NAMALWA (cell line): ENCODE results near the gene VAPA.

ENCODE experiments used
- DNase-seq: peaks from one replicate; pipeline ENCODE4 v3.0.0-alpha.2; 2015; ENCODE audit warnings: low spot score

VAPA gene, protein sequence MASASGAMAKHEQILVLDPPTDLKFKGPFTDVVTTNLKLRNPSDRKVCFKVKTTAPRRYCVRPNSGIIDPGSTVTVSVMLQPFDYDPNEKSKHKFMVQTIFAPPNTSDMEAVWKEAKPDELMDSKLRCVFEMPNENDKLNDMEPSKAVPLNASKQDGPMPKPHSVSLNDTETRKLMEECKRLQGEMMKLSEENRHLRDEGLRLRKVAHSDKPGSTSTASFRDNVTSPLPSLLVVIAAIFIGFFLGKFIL

DNA sequence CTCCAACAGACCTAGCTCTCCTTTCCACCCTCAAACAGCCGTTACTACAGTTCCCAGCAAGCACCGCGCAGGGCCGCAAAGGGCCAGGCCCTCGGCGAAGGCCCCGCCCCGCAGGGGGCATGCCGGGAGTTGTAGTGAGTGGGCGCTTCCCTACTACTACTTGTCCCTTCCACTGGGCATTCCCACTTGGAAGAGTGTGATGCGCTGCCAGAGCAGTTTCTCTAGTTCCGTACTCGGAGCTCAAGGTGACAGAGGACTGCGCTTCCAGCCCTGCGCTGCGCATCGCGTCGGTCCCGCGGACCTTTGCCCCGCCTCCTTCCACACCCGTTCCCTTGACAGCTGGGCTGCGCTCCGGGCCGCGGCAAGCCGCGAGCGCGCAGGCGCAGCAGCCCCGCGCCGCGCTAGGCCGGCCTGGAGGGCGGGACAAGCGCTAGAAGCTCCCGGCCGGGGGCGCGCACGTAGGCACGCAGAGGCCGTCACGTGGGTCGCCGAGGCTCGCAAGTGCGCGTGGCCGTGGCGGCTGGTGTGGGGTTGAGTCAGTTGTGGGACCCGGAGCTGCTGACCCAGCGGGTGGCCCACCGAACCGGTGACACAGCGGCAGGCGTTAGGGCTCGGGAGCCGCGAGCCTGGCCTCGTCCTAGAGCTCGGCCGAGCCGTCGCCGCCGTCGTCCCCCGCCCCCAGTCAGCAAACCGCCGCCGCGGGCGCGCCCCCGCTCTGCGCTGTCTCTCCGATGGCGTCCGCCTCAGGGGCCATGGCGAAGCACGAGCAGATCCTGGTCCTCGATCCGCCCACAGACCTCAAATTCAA lies at the start of gene VAPA:
VAPA (plus strand) TSS at position 491 of the 808 bp plus-strand sequence; CDS start at position 732, 241 bp downstream.
- DNase-seq: peak; percentile 96

DNA sequence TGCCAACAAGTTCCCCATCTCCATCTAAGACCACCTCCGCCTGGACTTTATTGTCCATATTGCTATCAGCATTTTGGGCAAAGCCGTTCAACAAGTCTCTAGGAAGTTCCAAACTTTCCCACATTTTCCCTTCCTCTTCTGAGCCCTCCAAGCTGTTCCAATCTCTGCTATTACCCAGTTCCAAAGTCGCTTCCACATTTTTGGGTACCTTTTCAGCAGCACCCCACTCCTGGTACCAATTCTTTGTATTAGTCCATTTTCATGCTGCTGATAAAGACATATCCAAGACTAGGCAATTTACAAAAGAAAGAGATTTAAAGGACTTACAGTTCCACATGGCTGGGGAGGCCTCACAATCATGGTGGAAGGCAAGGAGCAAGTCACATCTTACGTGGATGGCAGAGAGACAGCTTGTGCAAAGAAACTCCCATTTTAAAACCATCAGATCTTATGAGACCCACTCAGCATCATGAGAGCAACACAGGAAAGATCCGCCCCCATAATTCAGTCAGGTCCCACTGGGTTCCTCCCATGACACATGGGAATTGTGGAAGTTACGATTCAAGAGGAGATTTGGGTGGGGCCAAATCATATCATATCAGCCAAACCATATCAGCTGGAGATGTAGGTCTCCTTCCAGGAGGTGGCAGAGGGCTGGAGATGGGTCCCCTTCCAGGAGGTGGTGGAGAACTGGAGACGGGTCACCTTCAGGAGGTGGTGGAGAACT lies 47.9 kb upstream of the VAPA start:
- DNase-seq: no peak

GRCh38 chr18:9866627-9867026 lies 47.2 kb upstream of the VAPA start:
- no peak for DNase-seq

DNA sequence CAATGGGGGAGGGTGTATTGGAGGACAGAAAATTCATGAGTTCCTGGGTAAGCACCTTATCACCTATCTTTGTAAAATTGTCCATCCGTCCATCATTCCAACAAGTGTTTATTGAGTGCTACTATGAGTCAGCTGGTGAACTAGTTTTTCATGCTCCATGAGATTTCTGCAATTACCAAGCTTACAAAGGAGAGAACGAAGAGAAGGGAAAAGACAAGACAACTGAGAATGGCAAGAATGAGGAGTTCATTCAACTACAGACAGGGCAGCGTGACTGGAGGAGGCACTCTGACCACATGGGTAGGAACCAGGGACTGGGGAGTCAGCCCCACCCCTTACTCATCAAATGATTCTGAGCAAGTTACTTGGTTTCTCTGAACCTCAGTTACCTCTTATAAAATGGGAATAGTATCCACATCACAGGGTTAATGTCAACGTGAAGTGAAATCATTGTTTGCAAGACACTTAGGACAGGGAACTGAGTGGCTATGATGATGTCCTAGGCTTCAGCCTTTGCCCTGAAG lies 46.7 kb upstream of the VAPA start:
- no peak for DNase-seq

- DNase-seq: no peak
Observed at GRCh38 chr18:9868857-9869714, 44.7 kb upstream of the VAPA start.

DNA sequence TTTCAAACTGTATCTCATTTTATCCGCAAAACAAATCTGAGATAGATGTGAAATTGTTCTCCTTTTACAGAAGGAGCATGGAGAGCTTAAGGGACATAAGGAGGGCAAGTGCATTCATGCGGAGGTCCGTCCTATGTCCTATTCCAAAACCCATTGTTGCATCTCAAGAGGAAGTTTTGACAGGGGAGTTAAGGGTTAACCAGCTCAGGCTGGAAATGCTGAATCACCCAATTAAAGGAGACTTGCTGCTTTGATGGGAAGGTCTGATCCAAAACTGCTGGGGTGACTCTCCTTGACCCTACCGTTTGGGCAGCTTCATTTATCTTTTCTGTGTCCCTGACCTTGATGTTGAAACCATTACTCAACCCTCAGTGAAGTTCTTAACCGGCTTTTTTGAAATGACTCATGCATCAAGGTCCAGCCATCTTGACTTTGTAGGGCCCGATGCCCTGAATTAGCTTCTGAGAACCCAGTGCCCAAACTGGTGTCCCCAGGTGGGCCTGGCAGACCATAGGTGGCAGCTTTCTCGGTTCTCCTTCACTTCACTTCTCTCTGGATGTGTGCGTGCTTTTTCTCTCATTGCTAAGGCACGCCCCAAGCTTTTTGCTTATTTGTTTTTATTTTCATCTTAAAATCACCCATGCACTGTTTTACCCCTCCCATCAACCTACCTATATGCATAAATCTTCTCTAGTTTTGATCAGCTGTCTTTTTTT lies 43.9 kb upstream of the VAPA start:
- no peak for DNase-seq

DNA sequence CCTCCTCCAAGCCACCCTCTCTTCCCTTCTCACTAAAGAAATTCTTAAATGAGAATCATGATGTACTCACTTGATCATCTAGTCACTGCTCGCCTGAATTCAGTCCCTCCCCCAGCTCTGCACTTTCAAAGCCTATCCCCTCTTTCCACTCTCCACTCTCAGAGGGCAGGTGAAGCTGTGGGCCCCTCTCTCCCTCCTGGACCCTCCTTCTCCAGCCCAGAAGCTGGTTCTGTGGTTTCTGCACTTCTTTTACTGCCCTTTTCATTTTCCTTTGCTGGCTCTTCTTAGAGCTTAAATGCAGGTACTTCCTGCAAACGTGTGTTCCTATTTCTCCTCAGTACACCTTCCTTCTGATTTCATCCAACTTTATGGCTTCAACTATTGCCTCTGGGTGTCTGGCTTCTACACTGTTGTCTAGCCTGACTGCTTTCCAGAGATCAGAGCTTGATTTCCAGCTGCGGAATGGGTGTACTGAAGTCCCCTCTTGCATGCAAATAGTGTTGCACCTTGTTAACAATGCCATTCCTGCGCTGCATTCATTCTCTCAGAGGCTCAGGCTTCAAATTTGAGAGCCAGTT lies 43.3 kb upstream of the VAPA start:
- no peak for DNase-seq

GRCh38 chr18:9871244-9871746 lies 42.5 kb upstream of the VAPA start:
- no peak for DNase-seq

GRCh38 chr18:9872823-9873222 lies 41.0 kb upstream of the VAPA start:
- DNase-seq: no peak

GRCh38 chr18:9874728-9875127 lies 39.1 kb upstream of the VAPA start:
- DNase-seq: no peak

- DNase-seq: no peak
Observed at GRCh38 chr18:9876212-9876866, 37.5 kb upstream of the VAPA start.

DNA sequence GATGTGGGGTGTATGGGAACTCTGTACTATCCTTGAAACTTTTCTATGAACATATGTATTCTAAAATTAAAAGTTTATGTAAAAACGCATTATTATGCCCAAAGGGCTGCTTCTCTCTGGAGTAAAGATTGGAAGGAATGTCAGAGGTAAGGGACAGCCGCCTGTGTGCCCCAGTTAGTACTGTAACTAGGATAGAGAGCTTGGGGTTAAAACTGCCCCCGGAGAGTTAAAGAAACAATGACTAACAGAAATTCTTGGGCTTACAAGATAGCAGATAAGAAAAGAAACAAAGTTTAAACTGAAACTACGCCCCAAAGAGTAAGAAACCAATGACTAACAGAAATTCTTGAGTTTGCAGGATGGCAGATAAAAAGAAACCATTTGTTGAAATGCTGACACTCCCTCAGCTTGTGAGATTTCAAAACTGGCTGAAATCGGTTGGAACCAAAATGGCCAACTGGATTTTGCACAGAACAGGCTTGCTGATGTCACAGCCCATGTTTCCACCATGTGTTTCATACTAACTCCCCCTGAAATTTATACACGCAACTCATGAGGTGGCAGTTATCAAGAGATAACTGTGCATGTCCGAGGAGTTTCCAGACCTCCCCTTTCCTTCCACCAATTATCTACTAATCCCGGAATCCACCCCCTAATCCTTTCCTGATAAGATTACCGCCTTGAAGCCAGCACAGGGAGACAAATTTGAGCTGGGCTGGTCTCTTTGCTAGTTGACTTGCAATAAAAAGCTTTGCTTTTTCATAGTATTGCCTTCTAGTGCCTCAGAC lies 36.8 kb upstream of the VAPA start:
- no peak for DNase-seq

- DNase-seq: no peak
Observed at GRCh38 chr18:9877655-9878014, 36.2 kb upstream of the VAPA start.

DNA sequence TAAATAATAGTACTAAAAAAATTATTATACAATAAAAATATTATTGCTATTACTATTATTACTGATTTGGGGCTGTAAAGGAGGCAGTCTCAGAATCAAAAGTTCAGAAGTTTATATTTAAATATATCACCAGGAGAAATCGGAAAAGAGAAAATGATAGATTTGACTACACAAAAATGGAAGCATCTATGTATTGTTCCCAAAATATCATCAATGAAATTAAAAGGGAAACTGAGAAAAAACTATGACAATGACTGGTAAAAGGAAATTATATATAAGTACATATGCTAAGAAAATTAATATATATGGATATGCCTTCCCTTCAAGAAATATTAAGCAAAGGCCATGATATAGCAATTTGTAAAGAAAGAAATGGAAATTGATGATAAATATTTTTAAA lies 35.7 kb upstream of the VAPA start:
- DNase-seq: no peak

DNA sequence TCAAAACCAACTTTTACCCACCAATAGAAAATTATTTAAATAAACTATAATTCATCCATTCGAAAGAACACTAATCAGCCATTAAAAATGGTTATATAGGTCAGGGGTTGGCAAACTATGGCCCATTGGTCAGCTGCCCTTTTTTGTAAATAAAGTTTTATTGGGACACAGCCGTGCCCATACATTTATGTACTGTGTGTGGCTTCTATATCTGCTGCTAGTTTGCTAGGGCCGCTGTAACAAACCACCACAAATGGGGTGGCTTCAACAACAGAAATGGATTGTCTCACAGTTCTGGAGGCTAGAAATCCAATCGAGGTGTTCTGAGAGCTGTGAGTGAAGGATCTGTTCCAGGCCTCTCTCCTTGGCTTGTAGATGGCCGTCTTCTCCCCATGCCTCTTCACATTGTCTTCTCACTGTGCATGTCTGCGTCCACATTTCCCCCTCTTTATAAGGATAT lies 35.0 kb upstream of the VAPA start:
- no peak for DNase-seq

DNA sequence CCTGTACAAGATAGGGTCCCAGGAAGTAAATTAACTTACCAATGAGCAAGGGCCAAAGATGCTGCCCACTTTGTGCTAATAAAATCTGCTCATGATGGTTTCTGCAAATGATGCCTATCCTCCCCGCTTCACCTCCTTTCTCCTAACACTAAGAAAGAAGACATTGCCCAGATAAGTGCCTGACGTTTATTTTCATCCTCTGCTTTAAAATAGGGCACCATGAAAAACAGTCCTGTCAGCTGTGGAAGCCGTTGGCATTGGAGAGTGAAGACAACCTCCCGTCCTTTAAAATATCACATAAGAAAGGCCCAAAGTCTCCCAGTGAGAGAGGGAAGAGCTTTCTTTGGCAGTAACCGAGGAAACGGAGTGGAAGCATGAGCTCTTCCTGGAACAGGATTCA lies 29.7 kb upstream of the VAPA start:
- DNase-seq: no peak

DNA sequence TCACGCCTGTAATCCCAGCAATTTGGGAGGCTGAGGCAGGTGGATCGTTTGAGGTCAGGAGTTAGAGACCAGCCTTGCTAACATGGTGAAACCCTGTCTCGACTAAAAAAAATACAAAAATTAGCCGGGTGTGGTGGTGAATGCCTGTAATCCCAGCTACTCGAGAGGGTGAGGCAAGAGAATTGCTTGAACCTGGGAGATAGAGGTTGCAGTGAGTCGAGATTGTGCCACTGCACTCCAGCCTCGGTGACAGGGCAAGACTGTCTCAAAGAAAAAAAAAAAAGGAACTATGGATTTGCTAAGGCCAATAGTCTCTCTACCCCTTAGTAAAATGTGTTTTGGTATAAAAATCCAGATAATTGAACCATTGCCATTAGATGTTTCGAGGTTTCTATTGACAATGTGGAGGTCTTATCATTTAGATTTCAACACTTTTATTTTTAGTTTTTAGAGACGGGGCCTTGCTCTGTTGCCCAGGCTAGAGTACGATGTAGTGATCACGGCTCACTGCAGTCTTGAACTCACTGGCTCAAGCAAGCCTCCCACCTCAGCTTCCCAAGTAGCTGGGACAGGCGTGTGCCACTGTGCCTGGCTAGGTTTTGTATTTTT lies 29.2 kb upstream of the VAPA start:
- no peak for DNase-seq

DNA sequence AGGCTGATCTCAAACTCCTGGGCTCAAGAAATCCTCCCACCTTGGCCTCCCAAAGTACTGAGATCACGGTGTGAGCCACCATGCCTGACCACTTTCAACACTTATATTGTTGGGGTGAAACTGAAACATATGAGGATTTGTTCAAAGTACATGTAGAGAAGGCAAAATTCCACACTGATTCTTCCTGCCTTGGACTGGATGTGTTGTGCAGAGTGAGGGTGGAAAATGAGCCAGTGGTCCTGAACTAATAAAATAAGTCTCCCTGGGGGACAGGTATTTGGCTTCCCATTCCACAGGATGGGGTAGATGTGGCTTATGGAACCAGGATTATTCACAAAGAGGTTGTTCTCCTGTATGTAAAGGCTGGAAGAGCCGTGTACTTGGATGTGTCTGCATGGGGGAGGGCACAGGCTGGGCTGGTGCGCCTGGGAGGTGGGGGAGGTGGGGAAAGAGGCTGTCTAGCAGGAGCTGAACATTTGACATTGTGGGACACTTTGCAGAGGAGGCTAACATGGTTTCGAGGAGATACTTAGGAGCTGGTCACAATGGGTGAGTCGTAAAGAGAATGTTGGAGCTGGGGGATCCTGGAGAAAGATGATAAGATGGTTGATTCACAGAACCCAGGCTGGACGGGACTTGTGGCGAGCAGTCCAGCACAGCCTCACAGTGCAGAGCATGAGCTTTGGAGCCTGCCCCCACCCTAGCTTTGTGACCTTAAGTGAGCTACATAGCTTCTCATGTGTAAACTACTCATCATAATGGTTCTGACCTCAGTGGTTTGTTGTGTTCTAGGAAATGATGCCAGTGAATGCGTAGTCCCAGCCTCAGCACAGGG lies 28.4 kb upstream of the VAPA start, which contains the start of gene TXNDC2:
TXNDC2 (plus strand) TSS at position 804 of the 835 bp plus-strand sequence. CDS start 708 bp downstream, outside the sequence.
- no peak for DNase-seq
